Right atrium auricular region (tissue), 2 donors: ENCODE measurements around the gene GBP2. TPM values are rescaled to one million over a fixed set of nuclear protein-coding genes. Genes with fewer than 3 reads are reported as not detected.
A peak's percentile ranks its signal among the peaks of the same experiment; 100 is the strongest.

Experiments
- DNase-seq: peaks from one replicate; pipeline ENCODE4 v3.0.0-alpha.2; 2019; ENCODE audit warnings: low spot score
- H3K27ac ChIP-seq, 2 donors: fragments of 200-600 bp; sonication (generic); 1 replicate in 1 of 2; 2 replicates in 1 of 2; pipeline ENCODE4 v1.5.1; 2016 to 2019
- H3K27me3 ChIP-seq, 2 donors: fragments of 200-600 bp; sonication (generic); one replicate each; pipeline versions ENCODE4 v1.5.1 to v1.6.0; 2017 to 2019
- H3K36me3 ChIP-seq: fragments of 200-600 bp; sonication (generic); one replicate; pipeline ENCODE4 v1.5.1; 2016
- H3K4me1 ChIP-seq, 2 donors: fragments of 200-600 bp; sonication (generic); one replicate each; pipeline versions ENCODE4 v1.5.1 to v1.6.0; 2017 to 2019
- H3K4me3 ChIP-seq, 2 donors: fragments of 200-600 bp; sonication (generic); 1 replicate in 1 of 2; 2 replicates in 1 of 2; pipeline ENCODE4 v1.5.1; 2017 to 2019; ENCODE audit warnings: mild to moderate bottlenecking in 1 of 2, moderate library complexity in 1 of 2
- H3K9me3 ChIP-seq, 2 donors: fragments of 200-600 bp; sonication (generic); one replicate each; pipeline ENCODE4 v1.5.1; 2019
- total RNA-seq, 2 donors: library from RNA; depleted of rRNA; stranded (reverse); fragments of >200 nt; gene quantifications; one replicate each; pipeline ENCODE4 v1.1.0, GENCODE V29; 2016
- TF ChIP-seq, protein P1 (sequence below), 2 donors: fragments of 200-600 bp; sonication (generic); IDR thresholded peaks; one replicate each; pipeline ENCODE4 v1.5.1; 2019; ENCODE audit warnings: antibody characterized with exemption in 2 of 2

The GBP2 gene, protein sequence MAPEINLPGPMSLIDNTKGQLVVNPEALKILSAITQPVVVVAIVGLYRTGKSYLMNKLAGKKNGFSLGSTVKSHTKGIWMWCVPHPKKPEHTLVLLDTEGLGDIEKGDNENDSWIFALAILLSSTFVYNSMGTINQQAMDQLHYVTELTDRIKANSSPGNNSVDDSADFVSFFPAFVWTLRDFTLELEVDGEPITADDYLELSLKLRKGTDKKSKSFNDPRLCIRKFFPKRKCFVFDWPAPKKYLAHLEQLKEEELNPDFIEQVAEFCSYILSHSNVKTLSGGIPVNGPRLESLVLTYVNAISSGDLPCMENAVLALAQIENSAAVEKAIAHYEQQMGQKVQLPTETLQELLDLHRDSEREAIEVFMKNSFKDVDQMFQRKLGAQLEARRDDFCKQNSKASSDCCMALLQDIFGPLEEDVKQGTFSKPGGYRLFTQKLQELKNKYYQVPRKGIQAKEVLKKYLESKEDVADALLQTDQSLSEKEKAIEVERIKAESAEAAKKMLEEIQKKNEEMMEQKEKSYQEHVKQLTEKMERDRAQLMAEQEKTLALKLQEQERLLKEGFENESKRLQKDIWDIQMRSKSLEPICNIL
- 10 to 100 TPM; 12.3 to 22.1 TPM for total RNA-seq

DNA sequence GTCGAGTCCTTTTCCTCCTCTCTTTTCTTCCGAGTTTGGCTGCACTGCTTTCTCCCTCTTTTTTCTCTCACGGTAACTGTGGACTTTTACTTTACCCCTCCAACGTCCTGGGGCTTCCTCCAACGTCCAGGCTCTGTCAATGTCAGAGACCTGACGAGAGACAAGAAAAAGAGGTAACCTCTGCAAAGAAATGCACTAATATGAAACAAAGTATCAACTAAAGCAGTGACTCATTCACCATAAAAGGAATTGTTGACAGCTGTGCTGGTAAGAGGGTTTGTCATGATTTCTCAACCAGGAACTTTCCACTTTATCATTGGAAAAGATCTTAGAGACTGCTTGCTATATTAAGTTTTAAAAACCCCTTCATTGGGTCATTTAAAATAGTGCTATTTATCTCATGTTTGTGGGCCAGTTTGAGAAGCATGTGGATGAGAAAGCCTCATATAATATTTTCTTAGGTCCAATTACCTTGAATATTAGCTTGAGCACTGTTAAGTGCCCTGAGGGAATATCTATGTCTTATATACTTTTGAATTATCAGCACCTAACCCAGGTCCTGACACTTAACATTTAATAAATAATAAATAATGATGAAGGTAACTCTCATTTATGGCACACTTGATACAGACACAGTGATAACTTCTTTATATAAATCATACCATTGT is at the start of gene GBP2:
Gene GBP2, minus strand, starts transcription at position 202 of the 668 bp plus-strand sequence. CDS start 4,148 bp downstream, outside the sequence.
- peaks cover 0 to 33% of the 10 kb centered on the region in 2 donors for H3K4me1 ChIP-seq
- no peak for DNase-seq
- H3K36me3 ChIP-seq = no peaks in the 10 kb centered on the region
- H3K9me3 ChIP-seq = no peaks in the 10 kb centered on the region
- H3K4me3 ChIP-seq = peak within 1 kb of the TSS; percentile 37 to 48
- peak within 1 kb of the TSS; percentile 74 to 80 for H3K27ac ChIP-seq
- no peaks in the 10 kb centered on the region for H3K27me3 ChIP-seq
- TF ChIP-seq, protein P1, sequence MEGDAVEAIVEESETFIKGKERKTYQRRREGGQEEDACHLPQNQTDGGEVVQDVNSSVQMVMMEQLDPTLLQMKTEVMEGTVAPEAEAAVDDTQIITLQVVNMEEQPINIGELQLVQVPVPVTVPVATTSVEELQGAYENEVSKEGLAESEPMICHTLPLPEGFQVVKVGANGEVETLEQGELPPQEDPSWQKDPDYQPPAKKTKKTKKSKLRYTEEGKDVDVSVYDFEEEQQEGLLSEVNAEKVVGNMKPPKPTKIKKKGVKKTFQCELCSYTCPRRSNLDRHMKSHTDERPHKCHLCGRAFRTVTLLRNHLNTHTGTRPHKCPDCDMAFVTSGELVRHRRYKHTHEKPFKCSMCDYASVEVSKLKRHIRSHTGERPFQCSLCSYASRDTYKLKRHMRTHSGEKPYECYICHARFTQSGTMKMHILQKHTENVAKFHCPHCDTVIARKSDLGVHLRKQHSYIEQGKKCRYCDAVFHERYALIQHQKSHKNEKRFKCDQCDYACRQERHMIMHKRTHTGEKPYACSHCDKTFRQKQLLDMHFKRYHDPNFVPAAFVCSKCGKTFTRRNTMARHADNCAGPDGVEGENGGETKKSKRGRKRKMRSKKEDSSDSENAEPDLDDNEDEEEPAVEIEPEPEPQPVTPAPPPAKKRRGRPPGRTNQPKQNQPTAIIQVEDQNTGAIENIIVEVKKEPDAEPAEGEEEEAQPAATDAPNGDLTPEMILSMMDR (IDR thresholded peaks at IDR 0.05) = no peak

DNA sequence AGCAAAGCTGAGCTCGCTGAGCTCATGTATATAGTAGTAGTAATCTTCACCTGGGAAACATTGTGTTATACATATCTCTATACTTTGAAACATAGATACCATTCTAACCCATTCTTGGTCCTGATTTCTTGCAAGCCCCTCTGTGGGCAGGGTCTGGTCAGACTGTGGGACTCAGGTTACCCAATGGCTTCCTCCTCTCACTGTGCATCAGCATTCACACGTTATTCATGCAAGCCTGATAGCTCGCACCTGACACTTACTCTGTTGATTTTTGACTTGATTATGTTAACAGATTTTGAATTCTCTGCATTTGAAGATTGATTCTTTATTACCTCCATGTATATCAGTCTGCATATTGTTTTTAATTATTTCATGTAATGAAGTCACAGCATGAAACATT is 48.6 kb upstream of the GBP2 start:
- Histone ChIP-seq H3K27ac (no peak overlapping the region), H3K4me1 (no peaks in the 10 kb centered on the region), H3K4me3 (no peak overlapping the region), H3K9me3 (no peaks in the 10 kb centered on the region), H3K36me3 (no peaks in the 10 kb centered on the region), H3K27me3 (no peaks in the 10 kb centered on the region)
- DNase-seq = no peak
- TF ChIP-seq, protein P1 (IDR thresholded peaks at IDR 0.05) = no peak

DNA sequence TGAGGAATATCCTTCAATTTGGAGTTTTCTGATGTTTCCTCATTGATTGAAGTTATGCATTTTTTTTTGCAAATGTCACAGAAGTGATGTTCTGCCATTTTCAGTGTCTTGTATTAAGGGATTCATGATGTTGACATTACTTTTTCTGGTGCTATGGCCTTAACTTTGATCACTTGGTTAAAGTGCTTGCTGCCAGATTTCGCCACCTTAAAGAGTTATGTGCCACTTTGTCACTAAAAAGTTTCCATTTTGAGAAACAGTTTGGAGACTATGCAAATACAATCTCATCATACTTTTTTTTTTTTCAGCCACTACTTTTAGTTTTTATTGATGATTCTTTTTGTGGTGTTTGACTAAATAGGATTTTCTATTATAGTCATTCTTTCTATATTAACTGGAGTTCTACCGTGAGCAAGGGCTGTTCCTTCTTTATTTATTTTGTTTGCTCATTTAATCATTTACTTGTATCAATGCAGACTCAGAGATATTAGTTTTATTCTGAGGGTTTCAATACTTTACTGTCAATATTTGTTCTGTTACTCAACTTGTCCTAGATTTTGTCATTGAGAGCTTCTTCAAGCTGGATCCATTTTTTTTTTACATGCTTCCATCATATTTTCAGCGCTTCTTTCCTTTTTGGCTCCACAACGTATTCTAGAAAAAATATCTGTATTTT is 46.7 kb upstream of the GBP2 start:
- Histone ChIP-seq H3K4me3 (no peak overlapping the region), H3K36me3 (no peaks in the 10 kb centered on the region), H3K4me1 (no peaks in the 10 kb centered on the region), H3K27ac (no peak overlapping the region), H3K9me3 (no peaks in the 10 kb centered on the region), H3K27me3 (no peaks in the 10 kb centered on the region)
- TF ChIP-seq, protein P1 (IDR thresholded peaks at IDR 0.05) = no peak
- DNase-seq = no peak

DNA sequence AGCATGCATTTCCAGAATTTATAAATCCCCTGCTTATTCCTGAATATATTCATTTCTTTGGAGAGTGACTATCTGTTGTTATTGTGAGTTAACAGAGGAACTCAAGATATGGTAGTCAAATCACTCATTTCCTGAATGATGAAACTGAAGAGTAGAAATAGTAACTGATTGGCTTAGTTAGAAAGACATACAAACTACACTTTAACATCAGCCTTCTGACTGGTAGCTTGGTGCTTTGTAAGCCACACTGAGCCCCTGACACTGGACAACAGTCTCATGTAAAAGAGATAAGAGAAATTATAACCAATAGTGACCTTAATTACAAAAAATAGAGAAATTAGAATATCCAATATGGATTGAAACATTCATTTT is 45.1 kb upstream of the GBP2 start:
- no peak overlapping the region for H3K4me3 ChIP-seq
- TF ChIP-seq, protein P1 (IDR thresholded peaks at IDR 0.05) = no peak
- no peaks in the 10 kb centered on the region for H3K4me1 ChIP-seq
- no peaks in the 10 kb centered on the region for H3K9me3 ChIP-seq
- no peaks in the 10 kb centered on the region for H3K36me3 ChIP-seq
- no peak for DNase-seq
- no peak overlapping the region for H3K27ac ChIP-seq
- H3K27me3 ChIP-seq = no peaks in the 10 kb centered on the region

DNA sequence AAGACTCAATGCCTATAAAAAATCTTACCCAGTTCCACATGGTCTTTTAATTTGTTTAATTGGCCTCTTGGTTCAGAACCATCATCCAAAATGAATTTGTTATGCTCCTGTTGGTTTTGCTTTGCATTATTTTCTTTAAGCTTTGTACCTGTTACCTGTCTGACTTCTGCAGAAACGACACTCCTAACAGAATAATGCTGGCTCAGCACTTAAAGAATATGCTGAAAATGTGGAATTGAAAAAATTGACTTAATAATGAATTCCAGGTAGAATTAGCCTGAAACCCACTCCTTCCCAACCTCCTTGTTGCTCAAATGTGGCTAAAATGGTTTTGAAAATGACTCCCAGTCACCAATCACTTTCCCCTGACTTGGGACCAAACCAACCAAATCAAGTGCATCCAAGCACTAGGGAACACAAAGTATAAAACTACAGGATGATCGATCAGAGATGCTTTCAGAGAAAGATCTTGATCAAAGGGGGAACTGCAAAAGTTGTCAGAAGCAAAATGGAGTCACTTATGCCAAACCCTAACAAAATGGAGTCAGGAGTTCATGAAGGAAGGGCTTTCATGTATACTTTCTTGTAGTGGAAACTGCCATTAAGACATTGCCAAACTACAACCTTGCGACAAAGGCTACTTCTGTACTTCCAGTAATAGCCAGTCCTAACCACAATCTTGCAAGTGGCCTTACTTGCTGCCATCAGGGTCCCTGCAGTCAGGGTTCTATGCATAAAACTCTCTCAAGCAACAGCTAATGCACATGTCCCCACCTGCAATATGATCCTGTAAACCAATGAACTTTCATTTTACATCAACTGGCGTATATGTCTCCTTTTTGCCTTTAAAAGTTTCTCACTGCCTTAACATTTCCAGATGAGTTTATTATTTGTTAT is 44.5 kb upstream of the GBP2 start:
- H3K4me1 ChIP-seq = no peaks in the 10 kb centered on the region
- no peak overlapping the region for H3K4me3 ChIP-seq
- H3K27me3 ChIP-seq = no peaks in the 10 kb centered on the region
- H3K27ac ChIP-seq = no peak overlapping the region
- DNase-seq = no peak
- no peaks in the 10 kb centered on the region for H3K9me3 ChIP-seq
- TF ChIP-seq, protein P1 (IDR thresholded peaks at IDR 0.05) = no peak
- no peaks in the 10 kb centered on the region for H3K36me3 ChIP-seq
